Measurements from ENCODE around the gene PSG11.
"Not testable (repeated sequence)": the region's sequence is repeated elsewhere in the genome, so short reads cannot be mapped to it uniquely, and the experiment has no call there.

PSG11 gene

GRCh38 chr19:42989186-42989585, 37.1 kb downstream of the PSG11 start:
- WGBS, 2 experiments (ENCODE audit: insufficient coverage in 2 of 2) = 75 to 93% methylated on average over 2 of the region's 4 CpGs
- not testable (repeated sequence) for H3K36me3 ChIP-seq (ENCODE audit: control insufficient read depth, insufficient read depth, low read length); H3K9me3 ChIP-seq (ENCODE audit: control insufficient read depth, low read length); H3K4me3 ChIP-seq (ENCODE audit: extremely low read depth, insufficient read depth, low read length, poor library complexity, severe bottlenecking); H3K4me1 ChIP-seq (ENCODE audit: control insufficient read depth, insufficient read depth, low read length, poor library complexity, severe bottlenecking); H3K27ac ChIP-seq (ENCODE audit: low read depth, low read length, severe bottlenecking)

DNA sequence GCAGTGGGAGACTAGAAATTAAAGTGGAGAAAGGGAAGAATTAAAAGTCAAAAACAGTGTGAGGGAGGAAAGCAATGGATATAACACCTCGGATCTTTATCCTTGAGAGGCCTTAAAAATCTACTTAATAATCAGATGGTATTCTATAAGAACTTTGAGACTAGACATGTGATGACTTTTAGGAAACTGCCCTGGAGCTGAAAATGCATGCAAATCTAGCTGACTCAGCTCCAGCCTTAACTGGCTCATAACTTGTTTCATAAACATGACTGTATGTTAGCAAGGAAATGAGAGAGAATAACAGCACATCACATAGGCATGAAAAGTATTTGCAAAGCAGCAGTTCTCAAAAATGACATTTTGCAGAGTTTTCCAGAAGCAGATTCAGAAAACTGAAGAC, 38.1 kb downstream of the PSG11 start:
- not testable (repeated sequence) for H3K36me3 ChIP-seq (ENCODE audit: control insufficient read depth, insufficient read depth, low read length); H3K4me3 ChIP-seq (ENCODE audit: extremely low read depth, insufficient read depth, low read length, poor library complexity, severe bottlenecking); H3K27ac ChIP-seq (ENCODE audit: low read depth, low read length, severe bottlenecking); H3K4me1 ChIP-seq (ENCODE audit: control insufficient read depth, insufficient read depth, low read length, poor library complexity, severe bottlenecking); H3K9me3 ChIP-seq (ENCODE audit: control insufficient read depth, low read length)
- WGBS, 2 experiments (ENCODE audit: insufficient coverage in 2 of 2) = no CpG with 5 or more reads among the region's 1 CpG

DNA sequence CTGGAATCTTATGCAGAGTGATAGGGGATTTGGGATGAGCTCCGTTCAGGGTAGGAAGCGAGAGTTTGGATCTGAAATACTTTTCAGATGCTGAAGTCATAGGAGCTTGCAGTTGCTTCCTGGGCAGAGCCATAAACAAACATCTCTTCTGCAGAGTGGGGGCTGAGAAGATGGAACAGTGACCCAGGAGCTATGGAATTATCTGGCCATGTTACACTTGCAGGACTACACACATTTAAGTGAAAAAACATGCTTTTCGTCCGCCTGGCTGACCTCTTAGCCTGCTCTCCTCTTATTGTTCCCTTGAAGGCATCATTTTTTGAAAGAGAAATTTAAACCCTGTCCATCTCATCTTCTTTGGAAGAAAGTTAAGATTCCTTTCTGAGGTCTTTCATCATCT, 40.7 kb downstream of the PSG11 start:
- Histone ChIP-seq H3K4me3 (ENCODE audit: extremely low read depth, insufficient read depth, low read length, poor library complexity, severe bottlenecking) (no peak overlapping the region), H3K27ac (ENCODE audit: low read depth, low read length, severe bottlenecking) (no peak overlapping the region), H3K36me3 (ENCODE audit: control insufficient read depth, insufficient read depth, low read length) (no peaks in the 10 kb centered on the region), H3K9me3 (ENCODE audit: control insufficient read depth, low read length) (no peaks in the 10 kb centered on the region), H3K4me1 (ENCODE audit: control insufficient read depth, insufficient read depth, low read length, poor library complexity, severe bottlenecking) (no peaks in the 10 kb centered on the region)
- 64 to 84% methylated on average over 4 of the region's 4 CpGs for WGBS, 2 experiments (ENCODE audit: insufficient coverage in 2 of 2)

GRCh38 chr19:42982111-42982510, 44.2 kb downstream of the PSG11 start:
- H3K4me3 ChIP-seq (ENCODE audit: extremely low read depth, insufficient read depth, low read length, poor library complexity, severe bottlenecking); H3K4me1 ChIP-seq (ENCODE audit: control insufficient read depth, insufficient read depth, low read length, poor library complexity, severe bottlenecking); H3K36me3 ChIP-seq (ENCODE audit: control insufficient read depth, insufficient read depth, low read length); H3K9me3 ChIP-seq (ENCODE audit: control insufficient read depth, low read length); H3K27ac ChIP-seq (ENCODE audit: low read depth, low read length, severe bottlenecking): not testable (repeated sequence)

- whole genome bisulfite sequencing, 2 experiments (ENCODE audit: insufficient coverage in 2 of 2) = 100% methylated on average over 1 of the region's 5 CpGs; no CpG with 5 or more reads in 1 of the 2 experiments
- not testable (repeated sequence) for H3K9me3 ChIP-seq (ENCODE audit: control insufficient read depth, low read length); H3K36me3 ChIP-seq (ENCODE audit: control insufficient read depth, insufficient read depth, low read length)
These were observed 54.8 kb downstream of the PSG11 start for GRCh38 chr19:42971451-42971850.

GRCh38 chr19:42965176-42965575, 61.1 kb downstream of the PSG11 start:
- H3K27ac ChIP-seq (ENCODE audit: low read depth, low read length, severe bottlenecking) = peak overlapping the region; percentile 16
- H3K4me1 ChIP-seq (ENCODE audit: control insufficient read depth, insufficient read depth, low read length, poor library complexity, severe bottlenecking) = no peaks in the 10 kb centered on the region
- no peaks in the 10 kb centered on the region for H3K36me3 ChIP-seq (ENCODE audit: control insufficient read depth, insufficient read depth, low read length)
- peaks cover 6% of the 10 kb centered on the region for H3K9me3 ChIP-seq (ENCODE audit: control insufficient read depth, low read length)
- H3K4me3 ChIP-seq (ENCODE audit: extremely low read depth, insufficient read depth, low read length, poor library complexity, severe bottlenecking) = no peak overlapping the region
- WGBS, 2 experiments (ENCODE audit: insufficient coverage in 2 of 2) = 79% methylated on average over 2 of the region's 2 CpGs; no CpG with 5 or more reads in 1 of the 2 experiments

More at GRCh38 chr19:42971451-42971850, 54.8 kb downstream of the PSG11 start:
- not testable (repeated sequence) for H3K4me3 ChIP-seq (ENCODE audit: extremely low read depth, insufficient read depth, low read length, poor library complexity, severe bottlenecking); H3K27ac ChIP-seq (ENCODE audit: low read depth, low read length, severe bottlenecking); H3K4me1 ChIP-seq (ENCODE audit: control insufficient read depth, insufficient read depth, low read length, poor library complexity, severe bottlenecking)

DNA sequence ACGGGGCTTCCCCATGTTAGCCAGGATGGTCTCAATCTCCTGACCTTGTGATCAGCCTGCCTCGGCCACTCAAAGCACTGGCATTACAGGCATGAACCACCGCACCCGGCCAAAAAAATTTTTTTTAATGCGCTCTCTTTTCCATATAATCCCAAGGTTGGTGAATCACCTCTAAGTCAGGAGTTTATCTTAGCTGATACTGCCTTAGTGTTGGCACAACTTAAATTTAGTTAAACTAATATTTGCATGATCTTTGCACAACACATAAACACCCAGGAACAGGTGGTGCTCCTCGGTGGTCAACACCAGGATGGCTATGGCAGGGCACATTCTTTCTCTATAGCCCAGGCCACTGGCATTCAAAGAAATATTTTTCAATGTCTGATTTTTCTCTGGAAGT, 65.2 kb downstream of the PSG11 start:
- no peaks in the 10 kb centered on the region for H3K36me3 ChIP-seq (ENCODE audit: control insufficient read depth, insufficient read depth, low read length)
- H3K9me3 ChIP-seq (ENCODE audit: control insufficient read depth, low read length) = peaks cover 6% of the 10 kb centered on the region
- WGBS, 2 experiments (ENCODE audit: insufficient coverage in 2 of 2) = 94 to 100% methylated on average over 3 of the region's 6 CpGs
- H3K4me3 ChIP-seq (ENCODE audit: extremely low read depth, insufficient read depth, low read length, poor library complexity, severe bottlenecking) = no peak overlapping the region
- H3K4me1 ChIP-seq (ENCODE audit: control insufficient read depth, insufficient read depth, low read length, poor library complexity, severe bottlenecking) = no peaks in the 10 kb centered on the region
- H3K27ac ChIP-seq (ENCODE audit: low read depth, low read length, severe bottlenecking) = no peak overlapping the region
